HepG2 (cell line): ENCODE data around the gene NCOA3. TPM values are rescaled to one million over a fixed set of nuclear protein-coding genes. Genes with fewer than 3 reads are reported as not detected.
A peak's percentile ranks its signal among the peaks of the same experiment; 100 is the strongest.

Experiments used
- ATAC-seq: fragments of 200-7000 bp; cut with Tn5 transposase; 3 replicates; pipeline ENCODE4 v1.9.1; 2020; ENCODE audit warnings: mild to moderate bottlenecking, moderate library complexity
- BruUV-seq: library from RNA; stranded (reverse); fragments of 400-500 nt; replicated peaks from 2 replicates; lab custom pipeline; 2021; lab: Mats Ljungman, UMichigan
- CTCF ChIA-PET: fragments of 300-600 bp; formaldehyde crosslinking; extraction: SDS; loops from one replicate; lab custom pipeline; 2021; ENCODE audit warnings: low total read pairs, inconsistent platforms, low intra/inter-chr PET ratio; lab: Yijun Ruan, JAX
- POLR2A ChIA-PET: fragments of 350-600 bp; sonication (Branson Sonifier 250); formaldehyde crosslinking; loops from one replicate; lab custom pipeline; 2020; ENCODE audit warnings: antibody characterized with exemption, inconsistent platforms; lab: Yijun Ruan, JAX
- DNase-seq: peaks from one replicate; pipeline ENCODE4 v3.0.0-alpha.2; 2015; ENCODE audit warnings: low spot score
- FAIRE-seq: peaks from 3 replicates; lab custom pipeline; 2011; peaks lifted over from hg19 to GRCh38; lab: Jason Lieb, UNC
- H2AFZ ChIP-seq: one replicate; pipeline ENCODE4 v1.6.1; 2011; ENCODE audit warnings: low read length, inconsistent platforms
- H3K27ac ChIP-seq: fragments of 300-600 bp; 3 replicates; pipeline ENCODE4 v1.8.0; 2011; ENCODE audit warnings: mixed run types, mild to moderate bottlenecking, mixed read lengths, low read length, inconsistent platforms; ENCODE audit not compliant: insufficient read depth; ENCODE audit errors: extremely low read length
- H3K27me3 ChIP-seq, 2 experiments: fragments of 200-600 bp in 1 of 2; 2 replicates in 1 of 2; 3 replicates in 1 of 2; pipeline versions ENCODE4 v1.6.0 to v1.8.0; 2011; ENCODE audit warnings: low read length in 2 of 2, mild to moderate bottlenecking in 2 of 2, moderate library complexity in 2 of 2, inconsistent platforms in 1 of 2; ENCODE audit not compliant: insufficient read depth in 2 of 2, control insufficient read depth in 1 of 2
- H3K36me3 ChIP-seq, 2 experiments: fragments of 200-600 bp in 1 of 2; replicated peaks in 1 of 2; 2 replicates in 1 of 2; 3 replicates in 1 of 2; pipeline versions ENCODE4 v1.5.1 to v1.8.0; 2011; ENCODE audit warnings: low read length in 2 of 2, inconsistent platforms in 1 of 2; ENCODE audit not compliant: insufficient read depth in 2 of 2, control insufficient read depth in 1 of 2
- H3K4me1 ChIP-seq: 2 replicates; pipeline ENCODE4 v1.5.1; 2012; ENCODE audit warnings: low read length, inconsistent platforms; ENCODE audit not compliant: insufficient read depth
- H3K4me2 ChIP-seq: 2 replicates; pipeline ENCODE4 v1.6.0; 2011; ENCODE audit warnings: low read depth, low read length, inconsistent platforms
- H3K4me3 ChIP-seq, 3 experiments: fragments of 200-600 bp in 1 of 3; sonication (generic), shearing (Covaris generic) in 1 of 3; replicated peaks in 1 of 3; 2 replicates each; pipeline ENCODE4 v1.5.1; 2011 to 2016; ENCODE audit warnings: low read length in 3 of 3, inconsistent platforms in 2 of 3, low read depth in 2 of 3, mild to moderate bottlenecking in 2 of 3, control low read depth in 1 of 3, mixed read lengths in 1 of 3; ENCODE audit not compliant: insufficient read depth in 1 of 3
- H3K79me2 ChIP-seq: one replicate; pipeline ENCODE4 v1.6.1; 2011; ENCODE audit warnings: low read length, inconsistent platforms; ENCODE audit not compliant: insufficient read depth
- H3K9ac ChIP-seq: 2 replicates; pipeline ENCODE4 v1.6.0; 2011; ENCODE audit warnings: mild to moderate bottlenecking, low read depth, low read length, inconsistent platforms; ENCODE audit not compliant: insufficient read depth
- H3K9me3 ChIP-seq: 2 replicates; pipeline ENCODE4 v1.5.1; 2012; ENCODE audit warnings: mild to moderate bottlenecking, low read length
- H4K20me1 ChIP-seq: 2 replicates; pipeline ENCODE4 v1.6.0; 2011; ENCODE audit warnings: inconsistent platforms, mild to moderate bottlenecking, low read length, moderate library complexity; ENCODE audit not compliant: insufficient read depth
- BCL6 ChIP-seq: IDR thresholded peaks from 2 replicates; pipeline ENCODE4 v1.6.1; 2016; ENCODE audit warnings: missing genetic modification reagents, missing compliant biosample characterization
- FOXA3 ChIP-seq: IDR thresholded peaks from 2 replicates; pipeline ENCODE4 v1.6.1; 2016; ENCODE audit warnings: missing genetic modification reagents, missing compliant biosample characterization
- FOXK2 ChIP-seq: fragments of 450-650 bp; IDR thresholded peaks from 2 replicates; pipeline ENCODE4 v1.6.1; 2016
- FOXP4 ChIP-seq: sonication (generic); formaldehyde crosslinking; IDR thresholded peaks from 2 replicates; pipeline ENCODE4 v1.4.0; 2020; ENCODE audit warnings: missing genetic modification reagents
- ISL2 ChIP-seq: sonication (generic); formaldehyde crosslinking; IDR thresholded peaks from 2 replicates; pipeline ENCODE4 v1.5.0; 2020; ENCODE audit warnings: missing genetic modification reagents
- NCOA2 ChIP-seq: sonication (generic); formaldehyde crosslinking; IDR thresholded peaks from 2 replicates; pipeline ENCODE4 v1.8.0; 2022; ENCODE audit warnings: inconsistent platforms
- NR2F1 ChIP-seq, 2 experiments: fragments of 450-650 bp in 1 of 2; formaldehyde crosslinking in 1 of 2; IDR thresholded peaks; 2 replicates each; pipeline versions ENCODE4 v1.5.0 to v1.6.1; 2016 to 2020; ENCODE audit warnings: mild to moderate bottlenecking in 1 of 2, missing compliant biosample characterization in 1 of 2, missing genetic modification reagents in 1 of 2, moderate library complexity in 1 of 2
- PPARG ChIP-seq: conservative IDR thresholded peaks from 2 replicates; pipeline ENCODE4 v1.6.1; 2016; ENCODE audit warnings: missing biosample characterization, missing genetic modification reagents
- RARA ChIP-seq: IDR thresholded peaks from 2 replicates; pipeline ENCODE4 v1.6.1; 2016; ENCODE audit warnings: missing genetic modification reagents, missing compliant biosample characterization
- SAP130 ChIP-seq: IDR thresholded peaks from 2 replicates; pipeline ENCODE4 v1.6.1; 2016; ENCODE audit warnings: low read depth
- SOX13 ChIP-seq, 3 experiments: fragments of 450-650 bp in 1 of 3; sonication (generic) in 1 of 3; formaldehyde crosslinking in 1 of 3; IDR thresholded peaks in 2 of 3; conservative IDR thresholded peaks in 1 of 3; 2 replicates each; pipeline versions ENCODE4 v1.5.0 to v1.6.1; 2016 to 2020; ENCODE audit warnings: antibody characterized with exemption in 1 of 3, mild to moderate bottlenecking in 1 of 3, missing compliant biosample characterization in 1 of 3, missing genetic modification reagents in 1 of 3, moderate library complexity in 1 of 3
- SOX5 ChIP-seq: IDR thresholded peaks from 2 replicates; pipeline ENCODE4 v1.6.1; 2016; ENCODE audit warnings: borderline replicate concordance
- TBX2 ChIP-seq: sonication (generic); formaldehyde crosslinking; IDR thresholded peaks from 2 replicates; pipeline ENCODE4 v1.5.0; 2020; ENCODE audit warnings: missing genetic modification reagents, mild to moderate bottlenecking, borderline replicate concordance
- ZNF556 ChIP-seq: sonication (generic); formaldehyde crosslinking; IDR thresholded peaks from 2 replicates; pipeline ENCODE4 v1.4.0; 2020; ENCODE audit warnings: mild to moderate bottlenecking, missing genetic modification reagents, borderline replicate concordance
- WGBS: methylation state at CpG from one replicate; pipeline ENCODE4 v1.1.6; 2017; ENCODE audit warnings: low lambda C conversion rate; 5-methylcytosine and 5-hydroxymethylcytosine counted together
- in situ Hi-C: cut with HindIII; loops from 2 replicates; pipeline ENCODE4 v1.10.0; 2017; ENCODE audit warnings: low pct_unique_long_range_greater_than_20kb; ENCODE audit not compliant: extremely low pct_ligation_motif_present
- intact Hi-C: fragments of 100-400 bp; cut with micrococcal nuclease; formaldehyde crosslinking; loops from one replicate; pipeline ENCODE4 v1.10.0; 2022; ENCODE audit not compliant: unreplicated experiment
- polyA plus RNA-seq, 8 experiments: library from polyadenylated mRNA; depleted of rRNA in 3 of 8; stranded (reverse) in 7 of 8; unstranded in 1 of 8; fragments of >200 nt; fragmentation: Illumina TruSeq in 4 of 8; extraction: Trizol in 4 of 8; gene quantifications; 2 replicates each; pipeline versions ENCODE4 v1.2.1 to v1.2.3, GENCODE V29; 2011 to 2016; ENCODE audit warnings: low read depth in 4 of 8, missing spikeins in 1 of 8, mixed read lengths in 1 of 8; ENCODE audit not compliant: insufficient read depth in 1 of 8
- total RNA-seq, 5 experiments: library from RNA; depleted of rRNA; stranded (reverse); fragments of >200 nt; fragmentation: Illumina TruSeq; extraction: Trizol; gene quantifications; 2 replicates each; pipeline ENCODE4 v1.2.3, GENCODE V29; 2016; ENCODE audit warnings: low read depth in 1 of 5
- TF ChIP-seq, protein P1 (sequence below): IDR thresholded peaks from 2 replicates; pipeline ENCODE4 v1.6.1; 2012; ENCODE audit warnings: low read depth, low read length, improper control_type of control experiment
- TF ChIP-seq, protein P2 (sequence below): IDR thresholded peaks from 2 replicates; pipeline ENCODE4 v1.6.1; 2016; ENCODE audit warnings: low read depth, control low read depth

The NCOA3 gene
- total and polyA plus RNA-seq, 2 of the 13 experiments (the other 11 are each of a cell fraction or from before 2014, with no cell fraction given) = 35.0 to 56.8 TPM

- 92% methylated on average over 9 of the region's 9 CpGs for whole genome bisulfite sequencing
- CTCF ChIA-PET = no interaction called here
- H3K9ac ChIP-seq = no peak overlapping the region
- no peak overlapping the region for H3K4me2 ChIP-seq
- in situ Hi-C loops (no loop called here), intact Hi-C loops (no loop called here)
- DNase-seq (peak; percentile 49), FAIRE-seq (no peak), ATAC-seq (peak; percentile 39; the same call in 1 of the 3 replicates)
- no peaks in the 10 kb centered on the region for H3K9me3 ChIP-seq
- H3K79me2 ChIP-seq = peaks cover 86% of the 10 kb centered on the region
- H4K20me1 ChIP-seq = no peaks in the 10 kb centered on the region; the same call in 1 of the 2 replicates
- H2AFZ ChIP-seq = no peak overlapping the region
- H3K27ac ChIP-seq = no peak overlapping the region
- H3K36me3 ChIP-seq = peaks cover 4 to 16% of the 10 kb centered on the region in 2 experiments; a peak in 4 of 5 replicates
- no peak overlapping the region for H3K4me3 ChIP-seq
- POLR2A ChIA-PET = no interaction called here
- H3K4me1 ChIP-seq = peaks cover 47% of the 10 kb centered on the region
- no TSS peak for BruUV-seq
- H3K27me3 ChIP-seq = no peaks in the 10 kb centered on the region
- TF ChIP-seq SOX5 (CRISPR knock-in tag) (peak; percentile 67; the same call in 1 of the 2 replicates), ISL2 (0 out of 2 replicates have a peak, but pooled peaks have one; percentile 22), FOXK2 (0 out of 2 replicates have a peak, but pooled peaks have one; percentile 15), NR2F1 (CRISPR knock-in tag; IDR thresholded peaks at IDR 0.05) (peak in 1 of 2 experiments; percentile 44; a peak in 1 of 4 replicates), FOXP4 (CRISPR knock-in tag) (peak; percentile 80), BCL6 (CRISPR knock-in tag) (0 out of 2 replicates have a peak, but pooled peaks have one; percentile 40), TBX2 (peak; percentile 25; the same call in 1 of the 2 replicates), FOXA3 (peak; percentile 80), ZNF556 (CRISPR knock-in tag) (no peak), RARA (peak; percentile 43; the same call in 1 of the 2 replicates), NCOA2 (peak; percentile 30; the same call in 1 of the 2 replicates), SAP130 (peak; percentile 28; the same call in 1 of the 2 replicates), SOX13 (IDR thresholded peaks at IDR 0.05) (no peak), SOX13 (CRISPR knock-in tag; conservative IDR thresholded peaks at IDR 0.05 in 1 of 2, IDR thresholded peaks at IDR 0.05 in 1 of 2) (0 out of 4 replicates have a peak, but pooled peaks of 1 of the 2 experiments have one; percentile 32), PPARG (CRISPR knock-in tag) (no peak)
- TF ChIP-seq, protein P1, sequence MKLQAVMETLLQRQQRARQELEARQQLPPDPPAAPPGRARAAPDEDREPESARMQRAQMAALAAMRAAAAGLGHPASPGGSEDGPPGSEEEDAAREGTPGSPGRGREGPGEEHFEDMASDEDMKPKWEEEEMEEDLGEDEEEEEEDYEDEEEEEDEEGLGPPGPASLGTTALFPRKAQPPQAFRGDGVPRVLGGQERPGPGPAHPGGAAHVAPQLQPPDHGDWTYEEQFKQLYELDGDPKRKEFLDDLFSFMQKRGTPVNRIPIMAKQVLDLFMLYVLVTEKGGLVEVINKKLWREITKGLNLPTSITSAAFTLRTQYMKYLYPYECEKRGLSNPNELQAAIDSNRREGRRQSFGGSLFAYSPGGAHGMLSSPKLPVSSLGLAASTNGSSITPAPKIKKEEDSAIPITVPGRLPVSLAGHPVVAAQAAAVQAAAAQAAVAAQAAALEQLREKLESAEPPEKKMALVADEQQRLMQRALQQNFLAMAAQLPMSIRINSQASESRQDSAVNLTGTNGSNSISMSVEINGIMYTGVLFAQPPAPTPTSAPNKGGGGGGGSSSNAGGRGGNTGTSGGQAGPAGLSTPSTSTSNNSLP = peak; percentile 91
- TF ChIP-seq, protein P2, sequence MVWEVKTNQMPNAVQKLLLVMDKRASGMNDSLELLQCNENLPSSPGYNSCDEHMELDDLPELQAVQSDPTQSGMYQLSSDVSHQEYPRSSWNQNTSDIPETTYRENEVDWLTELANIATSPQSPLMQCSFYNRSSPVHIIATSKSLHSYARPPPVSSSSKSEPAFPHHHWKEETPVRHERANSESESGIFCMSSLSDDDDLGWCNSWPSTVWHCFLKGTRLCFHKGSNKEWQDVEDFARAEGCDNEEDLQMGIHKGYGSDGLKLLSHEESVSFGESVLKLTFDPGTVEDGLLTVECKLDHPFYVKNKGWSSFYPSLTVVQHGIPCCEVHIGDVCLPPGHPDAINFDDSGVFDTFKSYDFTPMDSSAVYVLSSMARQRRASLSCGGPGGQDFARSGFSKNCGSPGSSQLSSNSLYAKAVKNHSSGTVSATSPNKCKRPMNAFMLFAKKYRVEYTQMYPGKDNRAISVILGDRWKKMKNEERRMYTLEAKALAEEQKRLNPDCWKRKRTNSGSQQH (CRISPR knock-in tag) = no peak
Measured at GRCh38 chr20:47605673-47606413, 104.2 kb downstream of the NCOA3 start.
